H9 (cell line): ENCODE measurements around the gene DDOST. TPM values are rescaled to one million over a fixed set of nuclear protein-coding genes. Genes with fewer than 3 reads are reported as not detected.
A peak's percentile ranks its signal among the peaks of the same experiment; 100 is the strongest.

ENCODE experiments used
- DNase-seq: peaks from one replicate; pipeline ENCODE4 v3.0.0-alpha.2; 2017
- H2AFZ ChIP-seq: one replicate; pipeline ENCODE4 v1.6.1; 2013; ENCODE audit warnings: mild to moderate bottlenecking, low read length, control low read depth, moderate library complexity
- H2AK5ac ChIP-seq: 2 replicates; pipeline ENCODE4 v1.6.1; 2013; ENCODE audit warnings: low read length, control low read depth, mixed read lengths; ENCODE audit not compliant: insufficient read length
- H2BK120ac ChIP-seq: one replicate; pipeline ENCODE4 v1.6.1; 2013; ENCODE audit warnings: low read depth, mild to moderate bottlenecking, low read length, control low read depth, inconsistent platforms; ENCODE audit not compliant: poor library complexity, severe bottlenecking
- H2BK12ac ChIP-seq: 2 replicates; pipeline ENCODE4 v1.6.1; 2013; ENCODE audit warnings: low read length, control low read depth, mixed read lengths, low read depth; ENCODE audit not compliant: insufficient read length
- H2BK15ac ChIP-seq: 2 replicates; pipeline ENCODE4 v1.6.1; 2013; ENCODE audit warnings: low read depth, low read length, control low read depth
- H2BK20ac ChIP-seq: one replicate; pipeline ENCODE4 v1.6.1; 2013; ENCODE audit warnings: low read depth, mild to moderate bottlenecking, low read length, control low read depth, inconsistent platforms; ENCODE audit not compliant: poor library complexity, severe bottlenecking
- H2BK5ac ChIP-seq: 2 replicates; pipeline ENCODE4 v1.6.1; 2013; ENCODE audit warnings: low read length, control low read depth, mixed read lengths; ENCODE audit not compliant: insufficient read length
- H3K14ac ChIP-seq: 2 replicates; pipeline ENCODE4 v1.6.1; 2013; ENCODE audit warnings: low read length, control low read depth; ENCODE audit not compliant: insufficient read depth
- H3K18ac ChIP-seq: 2 replicates; pipeline ENCODE4 v1.6.1; 2013; ENCODE audit warnings: low read depth, mild to moderate bottlenecking, mixed read lengths, low read length, control low read depth; ENCODE audit not compliant: insufficient read length
- H3K23ac ChIP-seq: 2 replicates; pipeline ENCODE4 v1.6.1; 2013; ENCODE audit warnings: low read length, control low read depth, mixed read lengths, low read depth; ENCODE audit not compliant: insufficient read length
- H3K23me2 ChIP-seq: 2 replicates; pipeline ENCODE4 v1.6.1; 2013; ENCODE audit warnings: low read depth, mild to moderate bottlenecking, mixed read lengths, low read length, control low read depth; ENCODE audit not compliant: insufficient read length, poor library complexity, severe bottlenecking
- H3K27ac ChIP-seq: 2 replicates; pipeline ENCODE4 v1.5.1; 2013; ENCODE audit warnings: low read length, control low read depth, mixed read lengths, low read depth; ENCODE audit not compliant: insufficient read length
- H3K27me3 ChIP-seq: 2 replicates; pipeline ENCODE4 v1.6.1; 2013; ENCODE audit warnings: low read length, control low read depth, inconsistent platforms; ENCODE audit not compliant: insufficient read depth
- H3K4ac ChIP-seq: 2 replicates; pipeline ENCODE4 v1.6.1; 2013; ENCODE audit warnings: low read depth, mild to moderate bottlenecking, control low read depth, inconsistent platforms, low read length, moderate library complexity
- H3K4me1 ChIP-seq: 2 replicates; pipeline ENCODE4 v1.6.1; 2013; ENCODE audit warnings: low read length, control low read depth, inconsistent platforms; ENCODE audit not compliant: insufficient read depth
- H3K4me2 ChIP-seq: 2 replicates; pipeline ENCODE4 v1.6.1; 2013; ENCODE audit warnings: low read length, control low read depth, mixed read lengths; ENCODE audit not compliant: insufficient read length, insufficient read depth
- H3K56ac ChIP-seq: 2 replicates; pipeline ENCODE4 v1.6.1; 2013; ENCODE audit warnings: low read depth, mild to moderate bottlenecking, mixed read lengths, low read length, control low read depth; ENCODE audit not compliant: insufficient read length
- H3K79me1 ChIP-seq: 2 replicates; pipeline ENCODE4 v1.6.1; 2013; ENCODE audit warnings: low read depth, mild to moderate bottlenecking, moderate library complexity, low read length, control low read depth, inconsistent platforms; ENCODE audit not compliant: insufficient read depth, poor library complexity, severe bottlenecking
- H3K79me2 ChIP-seq: 2 replicates; pipeline ENCODE4 v1.6.1; 2013; ENCODE audit warnings: low read length, control low read depth, inconsistent platforms; ENCODE audit not compliant: insufficient read depth
- H3K9ac ChIP-seq: 2 replicates; pipeline ENCODE4 v1.6.1; 2013; ENCODE audit warnings: low read length, control low read depth, mixed read lengths; ENCODE audit not compliant: insufficient read length; ENCODE audit errors: extremely low read depth
- H3K9me3 ChIP-seq: one replicate; pipeline ENCODE4 v1.6.1; 2013; ENCODE audit warnings: low read depth, low read length, inconsistent platforms; ENCODE audit not compliant: control insufficient read depth
- H3T11ph ChIP-seq: one replicate; pipeline ENCODE4 v1.6.1; 2013; ENCODE audit warnings: mild to moderate bottlenecking, low read length, control low read depth, inconsistent platforms
- H4K20me1 ChIP-seq: one replicate; pipeline ENCODE4 v1.6.1; 2013; ENCODE audit not compliant: control insufficient read depth, insufficient read length, insufficient read depth
- H4K5ac ChIP-seq: 2 replicates; pipeline ENCODE4 v1.6.1; 2013; ENCODE audit warnings: low read depth, mild to moderate bottlenecking, mixed read lengths, low read length, control low read depth; ENCODE audit not compliant: insufficient read length
- H4K8ac ChIP-seq: replicated peaks from 2 replicates; pipeline ENCODE4 v1.6.1; 2013; ENCODE audit warnings: low read length, control low read depth, mixed read lengths, low read depth; ENCODE audit not compliant: insufficient read length
- H4K91ac ChIP-seq: 2 replicates; pipeline ENCODE4 v1.6.1; 2013; ENCODE audit warnings: low read depth, mild to moderate bottlenecking, moderate library complexity, mixed read lengths, low read length, control low read depth; ENCODE audit not compliant: insufficient read length
- H3K27ac Mint-ChIP-seq, 3 experiments: 2 replicates in 2 of 3; 3 replicates in 1 of 3; pipeline ENCODE4 v1.8.0; 2020 to 2021; ENCODE audit warnings: mixed read lengths in 3 of 3, mild to moderate bottlenecking in 1 of 3, moderate library complexity in 1 of 3
- H3K27me3 Mint-ChIP-seq: 2 replicates; pipeline ENCODE4 v1.8.0; 2021; ENCODE audit warnings: low read depth, mild to moderate bottlenecking, moderate library complexity, mixed read lengths
- H3K36me3 Mint-ChIP-seq, 3 experiments: 2 replicates in 2 of 3; 3 replicates in 1 of 3; pipeline ENCODE4 v1.8.0; 2020 to 2021; ENCODE audit warnings: low read depth in 3 of 3, mixed read lengths in 3 of 3; ENCODE audit not compliant: insufficient read depth in 1 of 3
- H3K4me1 Mint-ChIP-seq, 2 experiments: 2 replicates each; pipeline ENCODE4 v1.8.0; 2020; ENCODE audit warnings: mixed read lengths in 2 of 2
- H3K4me3 Mint-ChIP-seq, 2 experiments: 2 replicates in 1 of 2; 3 replicates in 1 of 2; pipeline ENCODE4 v1.8.0; 2020 to 2021; ENCODE audit warnings: mild to moderate bottlenecking in 2 of 2, mixed read lengths in 2 of 2, moderate library complexity in 1 of 2
- H3K9me3 Mint-ChIP-seq, 2 experiments: 2 replicates in 1 of 2; 3 replicates in 1 of 2; pipeline ENCODE4 v1.8.0; 2020; ENCODE audit warnings: mild to moderate bottlenecking in 2 of 2, mixed read lengths in 2 of 2, moderate library complexity in 1 of 2
- WGBS: extraction: QIAGEN DNeasy Blood & Tissue Kit; methylation state at CpG from one replicate; pipeline ENCODE4 v1.1.7; 2013; ENCODE audit warnings: missing lambda C conversion rate, low lambda C conversion rate, mixed read lengths; ENCODE audit not compliant: insufficient read length; ENCODE audit errors: extremely low coverage; 5-methylcytosine and 5-hydroxymethylcytosine counted together
- total RNA-seq: library from RNA; stranded (reverse); gene quantifications from 2 replicates; pipeline ENCODE4 v1.2.1, GENCODE V29; 2021
- TF ChIP-seq, protein P1 (sequence below): fragments of 200-600 bp; sonication (generic); conservative IDR thresholded peaks from 3 replicates; pipeline ENCODE4 v1.8.0; 2021; ENCODE audit warnings: antibody characterized with exemption, mild to moderate bottlenecking

DDOST gene
- total RNA-seq, 1 experiment from 2014 or later = 255 TPM

DNA sequence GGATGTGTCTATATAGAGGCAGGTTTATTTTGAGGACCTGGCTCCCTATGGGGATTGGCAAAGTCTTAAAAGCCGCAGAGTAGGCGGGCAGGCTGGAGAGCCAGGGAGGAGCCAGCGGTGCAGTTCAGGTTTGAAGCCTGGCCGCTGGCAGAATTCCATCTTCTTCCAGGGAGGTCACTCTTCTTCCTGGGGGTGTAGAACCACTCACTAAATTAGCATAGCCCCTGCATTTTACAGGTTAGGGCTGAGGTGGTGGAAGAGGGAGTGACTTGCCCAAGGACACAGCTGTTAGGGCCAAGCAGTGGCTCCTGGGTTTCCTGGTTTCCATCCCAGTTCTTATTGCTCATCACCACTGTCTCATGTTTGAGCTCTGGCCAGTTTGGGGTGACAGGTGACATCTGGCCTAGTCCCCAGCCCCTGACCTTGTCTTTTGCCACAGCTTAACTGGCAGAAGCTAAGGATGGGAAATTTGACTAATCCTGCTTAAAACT is 26.5 kb downstream of the DDOST start:
- H3K36me3 Mint-ChIP-seq = peaks cover 0 to 11% (median 10%) of the 10 kb centered on the region in 3 experiments; a peak in 4 of 7 replicates
- Histone ChIP-seq H3K9ac (no peak overlapping the region), H2BK20ac (no peak overlapping the region), H2BK5ac (no peak overlapping the region), H3K23ac (no peak overlapping the region), H3K4me1 (no peaks in the 10 kb centered on the region), H3T11ph (no peak overlapping the region), H3K14ac (no peak overlapping the region), H3K9me3 (peaks cover 2% of the 10 kb centered on the region), H3K56ac (no peak overlapping the region), H4K5ac (no peak overlapping the region), H2BK120ac (no peak overlapping the region), H4K20me1 (no peaks in the 10 kb centered on the region), H2BK12ac (no peak overlapping the region), H4K91ac (no peak overlapping the region), H3K79me2 (no peaks in the 10 kb centered on the region), H3K4ac (no peak overlapping the region), H4K8ac (no peak overlapping the region), H3K27ac (no peak overlapping the region), H3K4me2 (peak overlapping the region; percentile 95), H2AK5ac (no peak overlapping the region), H3K18ac (no peak overlapping the region), H3K27me3 (no peaks in the 10 kb centered on the region), H2AFZ (no peak overlapping the region), H3K79me1 (no peaks in the 10 kb centered on the region), H2BK15ac (no peak overlapping the region), H3K23me2 (peaks cover 9% of the 10 kb centered on the region)
- peak; percentile 78 for DNase-seq
- H3K9me3 Mint-ChIP-seq = no peaks in the 10 kb centered on the region; a peak in 1 of 5 replicates
- no CpG with 5 or more reads among the region's 4 CpGs for WGBS
- H3K4me3 Mint-ChIP-seq = peak overlapping the region; percentile 79 to 92
- H3K4me1 Mint-ChIP-seq = peaks cover 12 to 16% of the 10 kb centered on the region in 2 experiments
- H3K27me3 Mint-ChIP-seq = no peaks in the 10 kb centered on the region; the same call in 1 of the 2 replicates
- TF ChIP-seq, protein P1, sequence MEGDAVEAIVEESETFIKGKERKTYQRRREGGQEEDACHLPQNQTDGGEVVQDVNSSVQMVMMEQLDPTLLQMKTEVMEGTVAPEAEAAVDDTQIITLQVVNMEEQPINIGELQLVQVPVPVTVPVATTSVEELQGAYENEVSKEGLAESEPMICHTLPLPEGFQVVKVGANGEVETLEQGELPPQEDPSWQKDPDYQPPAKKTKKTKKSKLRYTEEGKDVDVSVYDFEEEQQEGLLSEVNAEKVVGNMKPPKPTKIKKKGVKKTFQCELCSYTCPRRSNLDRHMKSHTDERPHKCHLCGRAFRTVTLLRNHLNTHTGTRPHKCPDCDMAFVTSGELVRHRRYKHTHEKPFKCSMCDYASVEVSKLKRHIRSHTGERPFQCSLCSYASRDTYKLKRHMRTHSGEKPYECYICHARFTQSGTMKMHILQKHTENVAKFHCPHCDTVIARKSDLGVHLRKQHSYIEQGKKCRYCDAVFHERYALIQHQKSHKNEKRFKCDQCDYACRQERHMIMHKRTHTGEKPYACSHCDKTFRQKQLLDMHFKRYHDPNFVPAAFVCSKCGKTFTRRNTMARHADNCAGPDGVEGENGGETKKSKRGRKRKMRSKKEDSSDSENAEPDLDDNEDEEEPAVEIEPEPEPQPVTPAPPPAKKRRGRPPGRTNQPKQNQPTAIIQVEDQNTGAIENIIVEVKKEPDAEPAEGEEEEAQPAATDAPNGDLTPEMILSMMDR = no peak
- no peak overlapping the region; a peak in 1 of 7 replicates for H3K27ac Mint-ChIP-seq
